Fibroblast of the conjunctiva (primary cell): ENCODE results near the gene RASAL2.
A peak's percentile ranks its signal among the peaks of the same experiment; 100 is the strongest.

Experiments
- DNase-seq: peaks from one replicate; pipeline ENCODE4 v3.0.0-alpha.2; 2010; ENCODE audit warnings: low read depth

RASAL2 gene

GRCh38 chr1:178513278-178513983 is 419.5 kb downstream of the RASAL2 start:
- DNase-seq, result no peak

- no peak for DNase-seq
Measured at GRCh38 chr1:178516110-178516509, 422.2 kb downstream of the RASAL2 start.

- DNase-seq, result no peak
Measured at GRCh38 chr1:178518894-178519293, 425.0 kb downstream of the RASAL2 start.

- DNase-seq, result no peak
Measured at GRCh38 chr1:178520803-178521202, 426.9 kb downstream of the RASAL2 start.

GRCh38 chr1:178521241-178521640 is 427.3 kb downstream of the RASAL2 start:
- no peak for DNase-seq

GRCh38 chr1:178527117-178527516 is 433.2 kb downstream of the RASAL2 start:
- DNase-seq, result no peak

GRCh38 chr1:178528228-178528952 is 434.5 kb downstream of the RASAL2 start:
- no peak for DNase-seq

- DNase-seq, result no peak
Measured at GRCh38 chr1:178528953-178529335, 435.0 kb downstream of the RASAL2 start.

GRCh38 chr1:178529364-178530036 is 435.6 kb downstream of the RASAL2 start:
- no peak for DNase-seq

GRCh38 chr1:178530037-178530402 is 436.1 kb downstream of the RASAL2 start:
- DNase-seq, result no peak

GRCh38 chr1:178530502-178530901 is 436.6 kb downstream of the RASAL2 start:
- DNase-seq, result no peak

GRCh38 chr1:178531887-178532286 is 438.0 kb downstream of the RASAL2 start:
- DNase-seq, result no peak

GRCh38 chr1:178532392-178532791 is 438.5 kb downstream of the RASAL2 start:
- DNase-seq, result peak; percentile 64

GRCh38 chr1:178533121-178533946 is 439.4 kb downstream of the RASAL2 start:
- no peak for DNase-seq
